KMS-11 (cell line): ENCODE data around the gene CDK2.
A peak's percentile ranks its signal among the peaks of the same experiment; 100 is the strongest.

ENCODE experiments used
- H2AFZ ChIP-seq: fragments of 200-600 bp; sonication (generic); 2 replicates; pipeline ENCODE4 v1.6.1; 2016; ENCODE audit warnings: antibody characterized with exemption, mixed run types, low read depth
- H3K27ac ChIP-seq: fragments of 200-600 bp; sonication (generic); 2 replicates; pipeline ENCODE4 v1.6.1; 2016; ENCODE audit warnings: mild to moderate bottlenecking, mixed run types
- H3K27me3 ChIP-seq: fragments of 200-600 bp; sonication (generic); 2 replicates; pipeline ENCODE4 v1.6.1; 2017; ENCODE audit warnings: mild to moderate bottlenecking, low read depth, mixed run types, moderate library complexity; ENCODE audit not compliant: insufficient read depth
- H3K36me3 ChIP-seq: fragments of 200-600 bp; sonication (generic); 2 replicates; pipeline ENCODE4 v1.6.1; 2017; ENCODE audit warnings: mild to moderate bottlenecking, mixed run types; ENCODE audit not compliant: insufficient read depth
- H3K4me1 ChIP-seq: fragments of 200-600 bp; sonication (generic); 2 replicates; pipeline ENCODE4 v1.6.1; 2016; ENCODE audit warnings: mild to moderate bottlenecking, low read depth, mixed run types; ENCODE audit not compliant: poor library complexity, severe bottlenecking
- H3K4me2 ChIP-seq: fragments of 200-600 bp; sonication (generic); 2 replicates; pipeline ENCODE4 v1.7.0; 2016; ENCODE audit warnings: mild to moderate bottlenecking, mixed run types
- H3K4me3 ChIP-seq: fragments of 200-600 bp; sonication (generic); IDR thresholded peaks from 2 replicates; pipeline ENCODE4 v1.6.1; 2017; ENCODE audit warnings: low read depth, low read length, mixed read lengths; ENCODE audit not compliant: insufficient read depth
- H3K79me2 ChIP-seq: fragments of 200-600 bp; sonication (generic); 2 replicates; pipeline ENCODE4 v1.6.1; 2016; ENCODE audit warnings: low read depth, mixed run types; ENCODE audit not compliant: insufficient read depth
- H3K9ac ChIP-seq: fragments of 200-600 bp; sonication (generic); 2 replicates; pipeline ENCODE4 v1.6.1; 2016; ENCODE audit warnings: mild to moderate bottlenecking, mixed run types
- H4K20me1 ChIP-seq: fragments of 200-600 bp; sonication (generic); 2 replicates; pipeline ENCODE4 v1.6.1; 2016; ENCODE audit warnings: mild to moderate bottlenecking, mixed run types; ENCODE audit not compliant: insufficient read depth
- CTCF ChIP-seq: fragments of 200-600 bp; sonication (generic); conservative IDR thresholded peaks from 2 replicates; pipeline ENCODE4 v1.6.1; 2017; ENCODE audit warnings: low read depth, mild to moderate bottlenecking, antibody characterized with exemption, low read length, moderate library complexity, mixed read lengths

The CDK2 gene

GRCh38 chr12:55935738-55936151 is 30.9 kb upstream of the CDK2 start:
- H3K4me1 ChIP-seq: peaks cover 30% of the 10 kb centered on the region
- H3K9ac ChIP-seq: no peak overlapping the region
- no peak overlapping the region for H2AFZ ChIP-seq
- H3K4me3 ChIP-seq: no peak overlapping the region
- H3K79me2 ChIP-seq: no peaks in the 10 kb centered on the region
- no peak overlapping the region for H3K27ac ChIP-seq
- TF ChIP-seq CTCF: no peak
- H3K36me3 ChIP-seq: no peaks in the 10 kb centered on the region
- no peak overlapping the region for H3K4me2 ChIP-seq
- H4K20me1 ChIP-seq: no peaks in the 10 kb centered on the region
- no peaks in the 10 kb centered on the region; the same call in 1 of the 2 replicates for H3K27me3 ChIP-seq

- H3K4me2 ChIP-seq: no peak overlapping the region
- H3K4me3 ChIP-seq: no peak overlapping the region
- H3K79me2 ChIP-seq: no peaks in the 10 kb centered on the region
- no peak for TF ChIP-seq CTCF
- H3K36me3 ChIP-seq: no peaks in the 10 kb centered on the region
- peaks cover 13% of the 10 kb centered on the region for H3K4me1 ChIP-seq
- H2AFZ ChIP-seq: no peak overlapping the region
- H4K20me1 ChIP-seq: no peaks in the 10 kb centered on the region
- no peaks in the 10 kb centered on the region; the same call in 1 of the 2 replicates for H3K27me3 ChIP-seq
- no peak overlapping the region for H3K9ac ChIP-seq
- no peak overlapping the region for H3K27ac ChIP-seq
Observed at GRCh38 chr12:55937981-55938380, 28.6 kb upstream of the CDK2 start.

GRCh38 chr12:55938826-55939501 is 27.7 kb upstream of the CDK2 start:
- Histone ChIP-seq H3K4me2 (no peak overlapping the region), H3K4me3 (no peak overlapping the region), H3K9ac (no peak overlapping the region), H3K4me1 (peaks cover 13% of the 10 kb centered on the region), H3K36me3 (no peaks in the 10 kb centered on the region), H3K79me2 (no peaks in the 10 kb centered on the region), H3K27ac (no peak overlapping the region), H4K20me1 (no peaks in the 10 kb centered on the region), H2AFZ (no peak overlapping the region), H3K27me3 (no peaks in the 10 kb centered on the region)
- no peak for TF ChIP-seq CTCF

- Histone ChIP-seq H3K27me3 (no peaks in the 10 kb centered on the region), H3K4me3 (no peak overlapping the region), H3K79me2 (no peaks in the 10 kb centered on the region), H4K20me1 (no peaks in the 10 kb centered on the region), H3K9ac (no peak overlapping the region), H3K27ac (no peak overlapping the region), H2AFZ (peak overlapping the region; percentile 69), H3K4me2 (peak overlapping the region; percentile 48), H3K36me3 (no peaks in the 10 kb centered on the region), H3K4me1 (peaks cover 13% of the 10 kb centered on the region)
- peak; percentile 99 for TF ChIP-seq CTCF
Observed at GRCh38 chr12:55940065-55940732, 26.4 kb upstream of the CDK2 start.
